ENCODE results near the gene GMNN.
"Not testable (repeated sequence)": the region's sequence is repeated elsewhere in the genome, so short reads cannot be mapped to it uniquely, and the experiment has no call there.

GMNN gene

GRCh38 chr6:24761851-24762250 lies 12.9 kb upstream of the GMNN start:
- DNase-seq, result no peak

GRCh38 chr6:24763578-24763977 lies 11.2 kb upstream of the GMNN start:
- no peak for DNase-seq

DNA sequence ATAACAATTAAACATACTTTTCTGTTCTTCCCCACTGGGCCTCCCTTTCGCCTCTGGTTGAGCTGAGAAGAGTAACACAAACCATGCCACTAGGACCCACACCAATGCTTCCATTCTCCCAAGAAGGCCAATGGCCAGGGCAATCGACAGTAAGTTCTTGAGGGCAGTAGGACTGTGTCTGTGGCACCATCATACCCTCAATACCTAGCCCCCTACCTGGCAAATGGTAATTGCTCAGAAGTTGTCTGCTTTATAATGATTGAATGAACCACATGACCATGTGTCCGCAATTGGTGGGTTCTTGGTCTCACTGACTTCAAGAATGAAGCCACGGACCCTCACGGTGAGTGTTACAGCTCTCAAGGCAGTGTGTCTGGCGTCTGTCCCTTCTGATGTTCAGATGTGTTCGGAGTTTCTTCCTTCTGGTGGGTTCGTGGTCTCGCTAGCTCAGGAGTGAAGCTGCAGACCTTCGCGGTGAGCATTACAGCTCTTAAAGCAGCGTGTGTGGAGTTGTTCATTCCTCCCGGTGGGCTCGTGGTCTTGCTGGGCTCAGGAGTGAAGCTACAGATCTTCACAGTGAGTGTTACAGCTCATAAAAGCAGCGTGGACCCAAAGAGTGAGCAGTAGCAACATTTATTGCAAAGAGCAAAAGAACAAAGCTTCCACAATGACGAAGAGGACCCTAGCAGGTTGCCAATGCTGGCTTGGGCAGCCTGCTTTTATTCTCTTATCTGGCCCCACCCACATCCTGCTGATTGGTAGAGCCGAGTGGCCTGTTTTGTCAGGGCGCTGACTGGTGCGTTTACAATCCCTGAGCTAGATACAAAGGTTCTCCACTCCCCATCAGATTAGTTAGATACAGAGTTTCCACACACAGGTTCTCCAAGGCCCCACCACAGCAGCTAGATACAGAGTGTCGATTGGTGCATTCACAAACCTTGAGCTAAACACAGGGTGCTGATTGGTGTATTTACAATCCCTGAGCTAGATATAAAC lies 9.6 kb upstream of the GMNN start:
- DNase-seq, result not testable (repeated sequence)

DNA sequence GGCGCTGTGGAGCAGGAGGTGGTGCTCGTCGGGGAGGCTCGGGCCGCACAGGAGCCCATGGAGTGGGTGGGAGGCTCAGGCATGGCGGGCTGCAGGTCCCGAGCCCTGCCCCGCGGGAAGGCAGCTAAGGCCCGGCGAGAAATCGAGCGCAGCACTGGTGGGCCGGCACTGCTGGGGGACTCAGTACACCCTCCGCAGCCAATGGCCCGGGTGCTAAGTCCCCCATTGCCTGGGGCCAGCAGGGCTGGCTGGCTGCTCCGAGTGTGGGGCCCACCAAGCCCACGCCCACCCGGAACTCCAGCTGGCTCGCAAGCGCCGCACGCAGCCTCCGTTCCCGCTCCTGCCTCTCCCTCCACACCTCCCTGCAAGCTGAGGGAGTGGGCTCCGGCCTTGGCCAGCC lies 8.8 kb upstream of the GMNN start:
- DNase-seq, result not testable (repeated sequence)

GRCh38 chr6:24766680-24767462 lies 7.9 kb upstream of the GMNN start:
- no peak for DNase-seq

- no peak for DNase-seq
Measured at GRCh38 chr6:24768361-24768760, 6.4 kb upstream of the GMNN start.

DNA sequence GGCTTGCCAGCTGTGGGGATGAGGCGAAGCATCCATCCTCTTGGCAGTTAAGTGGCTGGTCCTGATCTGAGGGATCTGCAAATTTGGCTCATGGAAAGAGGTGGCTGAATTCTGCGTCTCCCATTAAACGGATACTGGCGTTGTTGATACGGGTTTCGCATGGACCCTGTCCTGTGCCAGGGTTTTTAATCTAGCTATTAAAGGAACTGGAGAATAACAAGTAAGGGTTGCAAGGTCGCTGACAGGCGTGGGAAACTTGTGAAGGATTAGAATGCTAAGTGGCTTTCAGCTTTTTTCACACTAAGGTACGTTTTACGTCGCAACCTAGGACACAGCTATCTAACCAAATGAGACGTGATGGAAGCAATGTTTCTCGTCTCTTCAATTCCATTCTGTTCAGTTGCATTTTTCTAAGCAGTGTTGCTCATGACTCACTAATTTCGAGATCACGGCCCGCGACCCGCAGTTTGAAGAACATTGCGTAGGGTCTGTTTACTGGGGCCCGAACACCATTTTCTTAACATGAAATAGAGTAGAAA lies 852 bp downstream of the GMNN start:
- DNase-seq, result no peak

DNA sequence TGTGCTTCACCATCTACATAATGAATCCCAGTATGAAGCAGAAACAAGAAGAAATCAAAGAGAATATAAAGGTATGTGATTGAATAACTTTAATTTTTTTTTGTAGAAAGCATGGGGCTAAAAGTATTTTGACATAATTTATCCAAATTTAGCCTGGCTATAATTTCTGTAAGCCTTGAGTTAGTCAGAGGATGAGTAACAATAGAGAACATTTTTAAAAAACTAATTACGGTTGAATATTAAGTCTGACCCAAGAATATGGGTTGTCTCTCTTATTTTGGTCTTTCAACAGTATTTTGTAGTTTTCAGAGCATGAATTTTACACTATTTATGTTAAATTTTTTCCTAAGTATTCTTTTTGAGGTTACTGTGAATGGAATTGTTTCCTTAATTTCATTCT lies 2.5 kb downstream of the GMNN start:
- no peak for DNase-seq

GRCh38 chr6:24778121-24778520 lies 3.4 kb downstream of the GMNN start:
- no peak for DNase-seq

GRCh38 chr6:24778878-24779277 lies 4.1 kb downstream of the GMNN start:
- DNase-seq, result no peak

DNA sequence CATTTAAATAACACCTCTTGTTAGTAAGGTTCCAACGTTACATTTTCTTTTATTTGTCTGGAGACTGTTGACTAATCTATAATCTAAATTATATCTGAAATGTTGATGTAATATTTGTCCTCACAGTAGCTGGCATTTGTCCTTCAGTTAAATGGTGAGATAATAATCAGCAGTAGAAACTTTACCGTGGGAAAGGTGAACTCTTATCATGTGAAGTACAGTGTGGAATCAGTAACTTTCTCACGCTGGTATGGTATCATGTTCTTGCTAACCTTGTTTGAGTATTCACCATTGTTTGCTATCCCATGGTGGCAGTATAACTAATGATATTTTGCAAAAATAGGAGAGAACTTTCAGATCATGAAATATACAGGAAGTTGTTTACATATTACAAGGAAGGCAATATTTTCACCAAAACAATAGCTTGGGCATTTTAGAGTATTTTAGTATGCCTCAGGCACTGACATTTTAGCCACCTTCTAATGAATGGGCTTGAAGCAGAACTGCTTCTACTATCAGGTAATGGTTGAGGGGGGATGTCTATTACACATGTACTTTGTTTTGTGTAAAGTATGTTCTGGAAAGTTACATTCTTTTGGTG lies 4.8 kb downstream of the GMNN start:
- no peak for DNase-seq

DNA sequence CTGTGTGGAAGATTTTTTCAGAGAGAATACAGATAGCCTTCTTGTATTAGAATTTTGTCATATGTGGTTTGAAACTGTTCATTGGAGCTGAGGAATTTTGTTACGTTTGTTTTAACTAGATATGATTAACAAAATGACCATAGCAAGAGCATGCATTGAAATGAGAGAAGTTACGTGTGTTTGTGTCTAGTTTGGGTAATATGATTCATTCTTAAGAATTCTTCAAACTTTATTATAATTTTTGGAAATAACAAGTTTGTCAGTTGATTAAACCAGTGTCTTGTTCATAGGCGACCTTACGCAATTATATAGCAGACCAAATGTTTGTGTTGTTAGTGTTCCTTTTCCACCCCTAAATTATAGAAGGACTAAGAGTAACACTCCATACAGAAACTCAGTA lies 5.5 kb downstream of the GMNN start:
- DNase-seq, result no peak

DNA sequence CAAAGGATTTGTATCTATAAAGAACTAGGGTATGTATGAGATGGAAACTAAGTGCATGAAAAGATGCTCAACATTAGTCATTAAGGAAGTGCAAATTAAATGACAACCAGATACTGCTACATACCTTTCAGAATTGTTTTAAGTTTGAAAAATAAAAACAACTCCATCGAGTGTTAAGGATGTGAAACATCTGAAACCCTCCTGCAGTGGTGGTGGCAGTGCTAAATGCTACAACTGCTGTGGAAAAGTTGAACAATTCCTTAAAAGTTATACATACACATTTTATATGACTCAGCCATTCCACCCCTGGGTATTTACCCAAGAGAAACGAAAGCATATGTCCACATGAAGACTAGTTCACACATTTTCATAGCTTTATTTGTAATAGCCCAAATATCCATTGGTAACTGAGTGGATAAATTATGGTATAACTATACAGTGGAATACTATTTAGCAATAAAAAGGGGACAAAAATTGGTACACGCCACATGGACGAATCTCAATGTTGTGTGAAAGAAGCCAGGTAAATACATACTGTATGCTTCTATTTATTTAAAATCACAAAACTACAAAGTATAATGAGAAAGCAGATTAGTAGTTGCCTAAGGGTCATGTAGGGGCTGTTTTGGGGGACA lies 13.4 kb downstream of the GMNN start:
- DNase-seq, result no peak

- DNase-seq, result no peak
Measured at GRCh38 chr6:24795106-24795505, 20.4 kb downstream of the GMNN start.

GRCh38 chr6:24796616-24797290 lies 22.0 kb downstream of the GMNN start:
- DNase-seq, result no peak

DNA sequence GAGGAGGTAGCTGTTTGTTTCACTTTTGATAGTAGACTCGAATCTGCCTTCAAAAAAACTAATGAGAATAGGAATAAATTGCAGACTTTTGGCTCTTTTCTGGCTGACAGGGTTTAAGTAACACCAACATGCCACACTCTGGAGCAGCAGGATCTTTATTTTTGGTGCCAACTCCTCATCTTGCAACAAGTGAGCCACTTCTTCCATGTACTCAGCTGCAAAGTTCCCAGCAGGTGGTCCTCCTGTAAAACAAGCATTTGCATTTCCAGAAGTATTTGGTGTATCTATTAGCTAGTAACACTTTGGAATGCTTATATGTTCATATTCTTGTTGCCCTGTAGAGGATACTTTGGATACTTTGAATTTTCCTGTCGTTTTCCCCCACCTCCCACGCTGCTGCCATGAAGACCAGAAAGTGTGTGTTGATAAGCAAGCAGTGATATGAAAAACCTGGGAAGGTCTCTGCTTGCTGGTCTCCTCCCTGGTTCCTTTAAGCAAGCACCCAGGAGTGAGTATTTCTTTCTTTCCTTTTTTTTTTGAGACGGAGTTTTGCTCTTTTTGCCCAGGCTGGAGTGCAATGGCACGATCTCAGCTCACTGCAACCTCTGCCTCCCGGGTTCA lies 23.0 kb downstream of the GMNN start:
- DNase-seq, result no peak

- DNase-seq, result no peak
Measured at GRCh38 chr6:24798740-24799540, 24.2 kb downstream of the GMNN start, which contains the start of gene ARMH2. Gene ARMH2 (minus strand): TSS chr6:24798917. CDS start chr6:24798857, 60 bp downstream.

GRCh38 chr6:24799541-24799915 lies 24.8 kb downstream of the GMNN start:
- DNase-seq, result no peak

- no peak for DNase-seq
Measured at GRCh38 chr6:24802271-24803059, 27.7 kb downstream of the GMNN start.

DNA sequence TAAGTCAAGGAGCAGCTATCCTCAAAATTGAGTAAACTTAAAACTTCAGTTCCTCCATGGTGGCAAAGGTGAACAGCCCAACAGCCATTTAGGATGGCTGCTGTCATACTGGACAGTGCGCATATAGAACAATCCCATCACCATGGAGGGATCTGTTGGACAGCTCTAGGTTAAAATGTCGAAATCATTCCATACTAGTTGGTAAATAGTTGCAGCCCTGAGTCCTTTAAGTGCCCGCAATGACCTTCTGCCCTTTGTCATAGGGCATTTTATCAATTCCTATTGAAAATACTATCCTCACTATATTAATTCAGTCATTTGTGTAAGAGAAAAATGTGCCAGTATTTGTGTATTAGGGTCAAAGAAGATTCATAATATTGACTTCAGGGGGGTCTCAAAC lies 32.8 kb downstream of the GMNN start:
- DNase-seq, result no peak
